ENCODE results near the gene DNHD1.

DNHD1 gene

DNA sequence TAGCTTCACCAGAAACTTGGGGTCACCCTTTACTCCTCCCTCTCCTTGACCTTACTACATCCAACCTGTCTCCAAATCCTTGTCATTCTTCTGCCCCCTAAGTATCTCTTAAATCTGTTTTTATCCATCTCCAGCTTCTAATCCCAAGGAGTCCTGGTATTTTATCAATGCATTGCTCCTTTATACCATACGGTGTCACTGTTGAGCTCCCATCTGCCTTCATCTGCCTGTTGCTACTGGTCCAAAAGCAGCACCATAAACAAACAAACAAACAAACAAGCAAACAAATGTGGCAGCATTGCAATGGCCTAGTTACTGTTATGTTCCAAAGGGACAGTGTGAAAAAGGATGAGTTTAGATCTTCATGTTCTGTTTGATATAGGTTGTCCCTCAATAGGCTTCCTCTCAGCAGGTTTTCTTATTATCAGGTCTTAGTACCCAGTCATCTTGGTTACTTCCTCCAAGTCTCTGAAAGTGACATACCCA lies 34.2 kb downstream of the DNHD1 start:
- DNase-seq (ENCODE audit: low spot score) = peak; percentile 79

DNA sequence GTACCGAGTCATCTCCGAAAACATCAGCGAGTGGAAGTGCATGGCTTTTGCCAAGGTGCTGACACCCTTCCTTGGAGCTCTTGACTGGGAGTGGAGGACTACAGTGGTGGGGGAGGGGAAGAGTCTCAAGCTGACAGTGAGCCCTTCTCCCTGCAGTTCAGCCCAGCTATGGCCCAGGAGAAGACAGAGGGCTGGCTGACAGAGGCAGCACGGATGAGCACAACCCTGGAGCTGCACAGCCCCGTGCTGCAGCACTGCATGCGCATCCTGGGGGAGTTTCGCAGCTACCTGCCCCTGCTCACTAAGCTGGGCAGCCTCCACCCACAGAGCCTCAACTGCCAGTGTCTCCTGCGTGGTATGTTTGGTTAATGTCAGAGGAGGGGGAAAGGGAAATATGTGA lies 41.4 kb downstream of the DNHD1 start:
- no peak for DNase-seq (ENCODE audit: low spot score)

DNA sequence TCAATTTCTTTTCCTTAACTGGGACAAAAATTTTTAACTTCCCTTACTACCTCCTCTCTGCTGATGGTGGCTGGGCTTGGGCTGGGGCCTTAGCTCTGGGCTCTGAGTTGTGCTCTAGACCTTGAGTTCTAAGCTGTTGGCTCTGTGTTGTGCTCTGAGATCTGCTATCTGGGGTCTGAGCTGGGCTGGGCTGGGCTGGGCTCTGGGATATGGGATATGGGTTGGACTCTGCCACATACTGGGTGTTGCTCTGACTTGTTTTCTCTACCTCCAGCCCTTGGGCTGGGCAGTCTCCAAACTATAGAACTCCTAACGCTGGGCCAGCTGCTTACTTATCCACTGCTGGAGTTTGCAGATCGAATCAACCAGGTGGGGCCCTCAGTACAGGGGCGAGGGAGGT lies 41.9 kb downstream of the DNHD1 start:
- no peak for DNase-seq (ENCODE audit: low spot score)

DNA sequence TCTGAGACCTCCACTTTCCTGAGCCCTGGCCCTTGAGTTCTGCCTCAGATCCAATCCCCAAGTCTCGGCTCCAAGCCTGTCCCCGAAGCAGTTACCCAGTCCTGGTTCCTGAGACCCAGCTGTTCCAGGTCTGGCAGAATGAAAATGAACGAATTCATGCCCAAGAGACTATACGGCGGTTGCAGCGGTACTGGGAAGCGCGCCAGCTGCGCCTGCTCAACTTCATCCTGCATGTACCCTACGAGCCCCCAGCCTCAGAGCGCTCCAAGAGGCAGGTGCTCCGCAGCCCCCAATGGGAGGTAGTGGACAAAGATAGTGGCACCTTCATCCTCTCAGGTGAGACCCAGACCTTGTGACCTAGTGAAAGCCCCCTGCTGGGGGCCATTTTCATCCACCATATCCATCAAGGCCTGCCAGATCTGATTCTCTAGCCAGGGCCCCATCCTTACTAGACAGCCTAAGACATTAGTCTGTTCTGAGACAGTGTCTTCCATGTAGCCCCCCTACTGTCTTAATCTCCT lies 42.7 kb downstream of the DNHD1 start:
- no peak for DNase-seq (ENCODE audit: low spot score)

DNA sequence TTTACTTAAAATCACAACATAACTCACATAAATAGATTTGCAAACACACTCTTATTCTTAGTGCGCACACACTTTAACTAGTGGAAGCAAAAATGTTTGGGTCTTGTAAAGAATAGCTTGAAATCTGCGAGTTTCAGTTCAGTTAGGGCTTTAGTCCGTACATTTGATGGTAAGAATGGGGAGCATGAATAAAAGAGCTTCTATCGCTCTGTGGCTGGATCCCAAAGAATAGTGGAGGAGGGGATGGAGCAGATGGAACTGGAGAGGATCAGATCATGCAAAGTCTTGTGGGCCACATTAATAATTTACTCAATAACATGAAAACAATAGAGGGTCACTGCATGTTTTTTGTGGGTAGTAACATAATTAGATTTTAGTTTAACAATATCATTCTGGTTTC lies 44.3 kb downstream of the DNHD1 start:
- no peak for DNase-seq (ENCODE audit: low spot score)

DNA sequence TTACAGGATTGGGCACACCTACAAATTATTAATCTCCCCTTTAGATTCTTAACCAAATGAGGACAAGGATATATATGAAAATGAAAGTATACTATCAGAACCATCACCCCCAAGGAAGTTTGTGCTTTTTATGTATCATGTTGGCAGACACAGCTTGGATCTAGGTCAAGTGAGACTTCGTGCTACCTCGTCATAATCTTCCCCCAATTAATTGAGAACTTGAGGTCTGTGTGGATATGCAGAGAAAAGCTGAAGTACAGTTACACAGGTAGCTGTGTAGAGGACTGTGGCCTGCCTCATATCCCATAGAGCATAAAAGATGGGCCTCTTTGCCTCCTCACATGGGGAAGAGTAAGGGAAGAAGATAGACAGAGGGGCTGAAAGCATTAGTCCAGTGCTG lies 45.6 kb downstream of the DNHD1 start:
- no peak for DNase-seq (ENCODE audit: low spot score)

DNA sequence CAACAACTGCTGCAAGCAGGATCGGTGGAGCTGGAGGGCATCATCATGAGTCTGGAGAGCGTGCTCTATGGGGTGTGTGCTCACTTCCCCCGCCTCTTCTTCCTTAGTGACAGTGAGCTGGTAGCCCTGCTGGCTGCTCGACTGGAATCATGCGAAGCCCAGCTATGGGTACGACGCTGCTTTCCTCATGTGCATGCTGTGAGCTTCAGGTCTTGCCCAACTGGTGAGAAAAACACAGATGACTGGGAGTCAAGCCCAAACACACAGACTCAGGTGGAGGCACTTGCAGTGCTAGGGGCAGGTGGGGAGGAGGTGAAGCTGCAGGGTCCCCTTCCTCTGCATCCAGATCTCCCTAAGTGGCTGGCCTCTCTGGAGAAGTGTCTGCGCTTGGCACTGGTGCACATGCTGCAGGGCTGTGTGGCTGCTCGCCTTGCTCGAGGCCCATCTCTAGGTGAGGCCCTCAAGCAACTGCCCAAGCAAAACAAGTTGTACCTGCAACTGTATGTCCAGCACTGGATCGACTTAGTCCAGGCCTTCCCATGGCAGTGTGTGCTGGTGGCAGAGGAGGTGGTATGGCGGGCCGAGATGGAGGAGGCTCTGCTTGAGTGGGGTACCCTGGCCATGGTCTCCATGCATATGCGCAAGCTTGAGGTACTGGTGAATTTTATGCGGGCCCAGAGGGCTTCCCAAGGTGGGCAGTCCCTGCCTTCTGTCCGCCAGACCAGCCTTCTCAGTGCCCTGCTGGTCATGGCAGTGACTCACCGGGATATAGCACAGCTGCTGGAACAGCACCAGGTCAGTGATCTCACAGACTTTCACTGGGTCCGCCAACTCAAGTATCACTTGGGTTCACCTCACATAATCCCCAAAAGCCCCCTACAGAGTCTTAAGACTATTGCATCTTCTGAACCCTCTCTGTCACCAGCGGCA lies 48.1 kb downstream of the DNHD1 start:
- DNase-seq (ENCODE audit: low spot score) = no peak

DNA sequence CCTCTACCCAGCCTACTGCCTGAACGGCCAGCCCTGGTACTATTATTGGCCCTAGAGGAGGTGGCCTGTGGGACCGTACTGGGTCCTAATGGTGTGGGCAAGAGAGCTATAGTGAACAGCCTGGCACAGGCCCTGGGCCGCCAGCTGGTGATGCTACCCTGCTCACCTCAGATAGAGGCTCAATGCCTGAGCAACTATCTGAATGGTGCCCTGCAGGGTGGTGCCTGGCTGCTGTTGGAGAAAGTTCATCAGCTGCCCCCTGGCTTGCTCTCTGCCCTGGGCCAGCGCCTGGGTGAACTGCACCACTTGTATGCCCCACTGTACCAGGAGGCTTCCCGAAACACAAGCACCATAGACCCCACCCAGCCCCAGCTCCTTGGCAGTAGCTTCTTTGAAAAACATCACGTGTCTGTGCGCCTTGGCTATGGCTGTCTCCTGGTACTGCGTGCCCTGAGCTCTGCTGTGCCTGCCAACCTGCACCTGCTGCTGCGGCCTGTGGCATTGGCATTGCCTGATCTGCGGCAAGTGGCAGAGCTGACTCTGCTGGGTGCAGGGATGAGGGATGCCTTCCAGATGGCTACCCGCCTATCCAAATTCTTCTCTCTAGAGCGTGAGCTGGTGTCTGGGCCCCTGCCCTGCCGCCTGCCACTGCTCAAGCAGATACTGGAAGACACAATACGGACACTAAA lies 49.0 kb downstream of the DNHD1 start:
- no peak for DNase-seq (ENCODE audit: low spot score)

DNA sequence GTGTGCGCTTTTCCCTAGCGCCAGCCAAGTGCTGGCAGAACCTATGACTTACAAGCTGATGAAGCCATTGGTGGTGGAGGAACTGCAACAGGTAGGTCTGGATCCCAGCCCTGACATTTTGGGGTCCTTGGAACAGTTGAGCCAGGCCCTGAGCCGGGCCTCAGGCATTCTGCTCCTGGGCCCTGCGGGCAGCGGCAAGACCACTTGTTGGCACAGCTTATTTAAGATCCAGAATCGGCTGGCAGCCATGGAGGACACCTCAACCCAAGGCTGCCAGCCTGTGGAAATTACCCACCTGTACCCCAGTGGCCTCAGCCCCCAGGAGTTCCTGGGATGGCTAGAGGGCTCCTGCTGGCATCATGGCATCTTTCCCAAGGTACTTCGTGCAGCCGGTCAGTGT lies 49.7 kb downstream of the DNHD1 start:
- no peak for DNase-seq (ENCODE audit: low spot score)

DNA sequence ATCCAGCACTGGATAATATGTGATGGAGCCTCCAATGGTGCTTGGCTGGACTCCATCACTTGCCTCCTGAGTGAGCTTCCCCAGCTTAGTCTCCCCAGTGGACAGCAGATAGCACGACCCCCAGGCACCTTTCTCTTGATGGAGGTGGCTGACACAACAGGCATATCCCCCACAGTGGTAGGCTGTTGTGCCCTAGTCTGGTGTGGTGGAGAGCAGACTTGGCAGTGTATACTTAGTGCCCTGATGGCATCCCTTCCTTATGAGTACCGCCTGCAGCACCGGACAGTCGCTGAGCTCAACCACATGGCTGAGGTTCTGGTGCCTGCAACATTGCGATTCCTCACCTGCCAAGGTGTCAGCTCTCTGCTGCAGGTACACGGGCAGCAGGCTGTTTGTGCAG lies 50.1 kb downstream of the DNHD1 start:
- DNase-seq (ENCODE audit: low spot score) = no peak

DNA sequence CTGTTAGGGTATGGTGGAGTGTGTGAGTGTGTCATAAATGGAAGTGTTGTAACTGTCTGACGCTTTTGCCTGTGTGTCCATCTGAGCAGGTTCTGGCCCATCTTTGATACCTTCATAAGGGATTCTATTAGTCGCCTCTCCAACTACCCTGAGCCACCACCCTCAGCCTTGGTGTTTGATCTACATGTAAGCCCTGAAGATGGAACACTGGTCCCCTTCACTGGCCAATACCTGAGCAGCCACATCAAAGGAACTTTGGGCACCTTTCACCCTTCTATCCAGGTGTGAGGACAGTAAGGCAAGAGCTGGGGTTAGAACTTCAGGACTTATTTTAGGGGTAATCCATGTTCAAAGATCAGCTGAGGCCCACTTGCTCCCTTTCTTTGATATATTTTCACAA lies 51.0 kb downstream of the DNHD1 start:
- DNase-seq (ENCODE audit: low spot score) = no peak

DNA sequence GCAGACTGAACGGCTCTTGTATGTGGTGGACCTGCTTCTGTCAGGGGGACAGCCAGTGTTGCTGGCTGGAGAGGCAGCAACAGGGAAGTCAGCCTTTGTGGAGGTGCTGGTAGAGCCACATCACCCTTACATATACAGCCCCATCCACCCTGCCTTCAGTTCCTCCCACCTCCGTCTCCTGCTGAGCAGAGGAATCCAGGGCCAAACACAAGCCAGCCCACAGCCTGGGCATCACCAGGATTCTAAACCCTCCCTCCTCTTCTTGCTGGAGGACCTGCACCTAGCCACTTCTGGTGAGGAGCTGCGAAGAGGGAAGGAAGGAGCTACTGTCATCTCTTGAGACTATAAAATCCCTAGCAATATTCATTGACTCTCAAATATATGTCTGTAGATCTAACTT lies 51.6 kb downstream of the DNHD1 start:
- no peak for DNase-seq (ENCODE audit: low spot score)

DNA sequence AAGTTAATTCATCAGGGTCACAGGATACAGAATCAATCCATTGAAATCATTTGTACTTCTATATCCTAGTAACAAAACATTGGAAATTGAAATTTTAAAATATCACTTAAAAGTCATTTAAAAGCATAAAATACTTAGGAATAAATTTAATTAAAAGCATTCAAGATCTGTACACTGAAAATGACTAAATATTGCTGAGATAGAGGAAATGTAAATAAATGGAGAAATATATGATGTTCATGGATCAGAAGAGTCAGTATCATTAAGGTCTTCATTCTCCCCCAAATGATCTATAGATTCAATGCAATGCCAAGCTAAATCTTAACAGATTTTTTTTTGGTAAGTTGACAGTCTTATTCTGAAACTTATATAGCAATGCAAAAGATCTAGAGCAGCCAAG lies 56.6 kb downstream of the DNHD1 start:
- no peak for DNase-seq (ENCODE audit: low spot score)

DNA sequence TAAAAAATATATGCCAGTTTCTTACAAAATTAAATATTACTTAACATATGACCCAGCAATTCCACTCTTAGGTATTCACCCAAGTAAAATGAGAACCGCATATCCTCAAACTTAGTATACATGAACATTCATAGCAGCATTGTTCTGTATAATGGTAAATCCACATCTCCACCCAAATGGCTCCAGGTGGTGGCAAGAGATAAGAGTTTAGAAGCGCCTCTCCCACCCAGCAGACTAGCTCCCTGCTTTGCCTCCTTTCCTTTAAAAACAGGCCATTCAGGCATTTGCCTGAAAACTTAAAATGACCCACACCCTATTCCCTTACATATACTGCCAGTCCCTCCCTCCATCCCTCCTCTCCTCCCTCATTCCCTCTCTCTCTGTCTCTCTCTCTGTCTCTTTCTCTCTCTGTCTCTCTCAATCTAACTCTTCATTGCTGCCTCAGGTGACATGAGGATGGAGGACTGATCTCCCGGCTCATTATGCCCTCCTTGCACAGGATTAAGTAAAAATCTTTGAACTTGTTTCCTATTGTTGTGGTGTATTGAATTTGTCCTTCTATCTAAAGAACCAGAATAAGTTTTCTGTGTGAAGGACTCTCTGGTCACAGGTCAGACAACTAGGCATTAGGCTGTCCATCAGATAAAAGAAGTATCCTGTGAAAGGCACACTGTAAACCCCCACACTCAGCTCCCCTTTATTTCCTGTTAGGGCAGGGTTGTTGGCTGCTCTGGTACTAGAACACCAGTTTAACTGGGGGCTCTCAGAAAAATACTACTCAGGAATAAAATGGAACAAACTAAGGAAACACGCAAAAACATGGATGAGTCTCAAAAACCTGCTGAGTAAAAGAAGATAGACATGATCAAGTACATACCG lies 58.0 kb downstream of the DNHD1 start:
- DNase-seq (ENCODE audit: low spot score) = no peak

DNA sequence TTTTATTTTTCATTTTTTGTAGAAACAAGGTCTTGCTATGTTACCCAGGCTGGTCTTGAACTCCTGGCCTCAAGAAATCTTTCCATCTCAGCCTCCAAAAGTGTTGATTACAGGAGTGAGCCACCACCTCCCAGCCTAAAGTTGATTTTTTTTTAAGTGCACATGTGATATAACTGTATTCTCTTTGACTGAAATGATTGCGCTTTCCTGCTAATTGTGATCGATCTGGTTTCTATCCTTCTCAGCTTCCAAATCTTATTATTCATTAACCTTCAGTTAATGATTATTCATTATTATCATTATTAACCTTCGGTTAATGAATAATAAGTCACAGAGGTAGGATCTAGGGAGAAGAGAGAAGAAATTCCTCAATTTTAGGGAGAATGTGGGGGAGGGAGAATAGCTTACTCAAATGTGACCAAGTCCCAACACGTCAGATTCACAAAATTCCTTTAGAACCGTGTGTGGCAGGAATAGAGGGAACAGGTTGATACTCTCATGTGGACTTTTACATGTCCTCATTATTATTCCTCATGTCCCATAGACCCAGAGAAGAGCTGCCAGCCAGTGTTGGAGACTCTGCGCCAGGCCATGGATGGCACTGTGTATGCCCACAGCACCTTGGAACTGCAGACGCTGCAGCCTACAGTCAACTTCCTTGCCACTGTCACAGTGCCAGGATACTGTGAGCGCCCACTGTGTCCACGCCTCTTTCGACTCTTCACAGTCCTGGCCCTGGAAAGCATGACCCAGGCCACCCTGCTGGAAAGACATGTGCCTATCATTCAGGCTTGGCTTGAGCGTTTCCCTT lies 59.3 kb downstream of the DNHD1 start:
- no peak for DNase-seq (ENCODE audit: low spot score)

DNA sequence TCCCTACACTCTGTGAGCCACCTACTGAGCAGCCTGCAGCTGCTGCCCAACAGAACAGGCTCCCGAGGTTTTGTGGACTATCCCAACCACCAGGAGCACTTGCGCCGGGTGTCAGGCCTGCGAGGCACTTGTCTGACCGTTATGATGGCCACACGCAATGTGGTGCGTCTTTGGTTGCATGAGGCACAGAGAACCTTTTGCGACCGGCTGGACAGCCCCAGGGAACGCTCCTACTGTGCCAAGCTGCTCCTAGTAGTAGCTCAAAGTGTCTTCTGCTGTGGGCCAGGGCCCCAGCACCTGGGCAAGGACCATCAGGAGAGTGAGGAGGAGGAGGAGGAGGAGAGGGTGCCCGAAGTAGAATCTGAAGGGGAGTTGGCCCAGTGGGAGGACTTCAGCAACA lies 60.0 kb downstream of the DNHD1 start:
- no peak for DNase-seq (ENCODE audit: low spot score)

DNA sequence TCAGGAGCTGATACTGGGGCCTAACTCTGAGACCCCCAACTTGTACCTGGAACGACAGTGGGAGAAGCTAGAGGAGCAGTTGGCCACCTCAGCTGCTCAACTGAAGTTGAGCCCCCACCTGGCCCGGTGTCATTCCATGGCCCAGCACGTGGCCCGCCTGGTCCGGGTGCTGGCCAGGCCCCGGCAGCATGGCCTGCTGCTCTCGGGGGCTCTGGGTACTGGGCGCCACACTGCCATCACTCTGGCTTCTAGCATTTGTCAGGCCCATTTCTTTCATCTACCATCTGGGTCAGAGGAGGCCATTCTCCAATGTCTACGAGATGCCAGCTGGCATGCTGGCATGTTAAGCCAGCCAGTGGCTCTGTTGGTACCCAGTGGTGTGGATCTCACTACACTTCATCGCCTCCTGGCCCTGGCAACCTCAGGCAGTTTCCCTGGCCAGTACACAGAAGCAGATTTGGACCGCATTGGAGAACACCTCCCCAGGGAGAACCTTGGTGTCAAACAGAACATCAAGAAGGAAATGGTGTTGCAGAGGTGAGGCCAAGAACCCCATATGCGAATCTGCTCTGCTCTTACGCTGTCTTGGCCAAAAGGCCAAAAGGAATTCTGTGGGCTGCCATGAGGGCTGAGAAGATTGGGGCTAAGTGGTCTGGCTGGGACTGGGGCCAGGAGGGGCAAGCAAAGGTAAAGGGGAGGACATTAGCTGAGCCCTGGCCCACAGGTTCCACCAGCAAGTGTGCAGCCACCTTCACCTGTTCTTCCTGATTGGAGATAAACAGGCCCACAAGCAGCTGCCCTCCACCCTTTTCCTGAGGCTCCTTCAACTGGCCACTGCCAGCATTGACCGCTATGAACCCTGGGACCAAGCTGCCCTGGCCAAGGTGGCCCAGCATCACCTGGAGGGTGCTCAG lies 60.9 kb downstream of the DNHD1 start:
- DNase-seq (ENCODE audit: low spot score) = no peak

DNA sequence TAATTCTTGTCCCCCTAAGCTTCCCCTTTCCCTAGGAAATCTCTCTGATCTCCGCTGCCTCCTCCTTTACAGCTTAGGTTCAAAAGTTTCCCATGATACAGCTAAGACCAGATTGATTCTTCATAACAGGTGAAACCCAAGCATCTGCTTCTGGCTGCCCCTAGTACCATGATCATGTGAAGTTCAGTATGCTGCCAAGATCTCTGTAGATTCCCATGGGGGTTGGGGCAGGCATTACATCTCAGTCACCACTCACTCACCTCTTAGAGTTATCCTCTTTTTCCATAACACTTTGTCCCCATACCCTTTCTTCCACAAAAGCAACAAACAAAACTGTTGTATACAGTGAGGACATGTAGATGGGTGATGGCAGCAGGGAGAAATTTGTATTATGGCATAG lies 62.3 kb downstream of the DNHD1 start:
- DNase-seq (ENCODE audit: low spot score) = no peak

DNA sequence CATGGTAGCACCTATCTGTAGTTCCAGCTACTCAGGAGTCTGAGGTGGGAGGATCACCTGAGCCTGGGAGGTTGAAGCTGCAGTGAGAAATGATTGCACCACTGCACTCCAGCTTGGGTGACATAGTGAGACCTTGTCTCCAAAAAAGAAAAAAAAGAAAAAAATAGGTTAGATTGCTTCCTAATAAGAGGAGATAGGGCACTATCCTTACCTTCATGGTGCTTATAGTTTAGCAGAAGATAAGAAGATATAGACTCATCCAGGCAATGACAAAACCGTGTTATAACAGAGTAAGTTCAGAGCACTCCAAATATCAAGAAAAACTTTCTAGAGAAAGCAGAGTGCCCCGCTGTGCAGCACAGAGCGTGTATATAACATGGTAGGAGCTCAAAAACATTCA lies 64.2 kb downstream of the DNHD1 start:
- no peak for DNase-seq (ENCODE audit: low spot score)

DNA sequence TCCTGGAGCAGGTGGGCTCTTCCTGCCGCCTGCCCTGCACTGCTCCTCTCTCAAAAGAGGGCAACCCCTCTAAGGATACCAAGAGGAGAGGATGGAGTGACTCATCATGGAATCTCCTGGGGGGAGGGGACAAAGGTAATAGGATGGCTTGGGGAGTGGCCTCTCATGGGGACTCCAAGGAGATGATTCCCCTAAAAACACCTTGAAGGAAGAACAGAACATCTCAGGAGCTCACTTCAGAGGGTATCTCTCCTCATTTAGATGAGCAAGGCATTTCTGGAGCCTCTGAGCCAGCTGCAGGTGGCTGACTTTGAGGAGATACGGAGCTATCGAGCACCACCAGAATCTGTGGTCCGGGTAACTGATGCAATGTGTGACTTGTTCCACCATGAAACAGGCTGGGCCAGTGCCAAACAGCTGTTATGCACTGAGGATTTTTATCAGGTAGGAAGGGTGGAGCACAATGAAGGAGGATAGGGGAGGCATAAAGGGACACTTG lies 66.1 kb downstream of the DNHD1 start:
- DNase-seq (ENCODE audit: low spot score) = no peak
